ENCODE data around the gene KRTAP13-2. TPM values are rescaled to one million over a fixed set of nuclear protein-coding genes. Genes with fewer than 3 reads are reported as not detected.

The KRTAP13-2 gene
- total RNA-seq, 1 donor from 2014 or later, result not detected

- Mint-ChIP-seq H3K4me1 (peaks cover 11% of the 10 kb centered on the region), H3K27ac (no peak overlapping the region)
These were observed 17.6 kb downstream of the KRTAP13-2 start for GRCh38 chr21:30354308-30355005.

GRCh38 chr21:30351534-30351933 is 20.5 kb downstream of the KRTAP13-2 start:
- Histone ChIP-seq H3K27ac (no peak overlapping the region), H3K4me3 (no peak overlapping the region), H3K9me3 (ENCODE audit: low read depth) (no peaks in the 10 kb centered on the region), H3K79me2 (ENCODE audit: low read depth) (no peaks in the 10 kb centered on the region), H3F3A (ENCODE audit: low read depth) (no peaks in the 10 kb centered on the region), H3K9ac (no peak overlapping the region), H3K36me3 (no peaks in the 10 kb centered on the region), H3K27me3 (no peaks in the 10 kb centered on the region), H3K4me2 (no peak overlapping the region), H4K20me1 (ENCODE audit: low read depth) (no peaks in the 10 kb centered on the region), H2AFZ (replicated peaks) (no peak overlapping the region), H3K4me1 (peaks cover 3% of the 10 kb centered on the region)
- no peak for TF ChIP-seq EZH2 (IDR thresholded peaks at IDR 0.05)
- TF ChIP-seq CTCF (IDR thresholded peaks at IDR 0.05), result no peak
- no peak for TF ChIP-seq EZH2phosphoT487 (IDR thresholded peaks at IDR 0.05)
- no peak for DNase-seq (ENCODE audit: low spot score)
- Mint-ChIP-seq H3K27ac (no peak overlapping the region), H3K9me3 (no peaks in the 10 kb centered on the region), H3K27me3 (ENCODE audit: insufficient read depth, low read depth) (peaks cover 4% of the 10 kb centered on the region), H3K4me1 (peaks cover 16% of the 10 kb centered on the region), H3K36me3 (no peaks in the 10 kb centered on the region), H3K4me3 (no peak overlapping the region)

More at GRCh38 chr21:30354308-30355005, 17.6 kb downstream of the KRTAP13-2 start:
- no peaks in the 10 kb centered on the region for H3K36me3 ChIP-seq
- no peak overlapping the region for H3K4me2 ChIP-seq
- no peaks in the 10 kb centered on the region for H3K79me2 ChIP-seq (ENCODE audit: low read depth)
- H3F3A ChIP-seq (ENCODE audit: low read depth), result no peaks in the 10 kb centered on the region
- Mint-ChIP-seq H3K27me3 (ENCODE audit: insufficient read depth, low read depth) (no peaks in the 10 kb centered on the region), H3K36me3 (no peaks in the 10 kb centered on the region), H3K9me3 (no peaks in the 10 kb centered on the region), H3K4me3 (no peak overlapping the region)
- H3K4me3 ChIP-seq, result no peak overlapping the region
- no peaks in the 10 kb centered on the region for H4K20me1 ChIP-seq (ENCODE audit: low read depth)
- H3K9ac ChIP-seq, result no peak overlapping the region
- H2AFZ ChIP-seq (replicated peaks), result no peak overlapping the region
- no peak overlapping the region for H3K27ac ChIP-seq
- no peak for DNase-seq (ENCODE audit: low spot score)
- TF ChIP-seq EZH2phosphoT487 (IDR thresholded peaks at IDR 0.05), result no peak
- H3K9me3 ChIP-seq (ENCODE audit: low read depth), result no peaks in the 10 kb centered on the region
- H3K4me1 ChIP-seq, result peaks cover 3% of the 10 kb centered on the region
- H3K27me3 ChIP-seq, result no peaks in the 10 kb centered on the region

GRCh38 chr21:30349572-30349971 is 22.5 kb downstream of the KRTAP13-2 start:
- Mint-ChIP-seq H3K9me3 (peaks cover 6% of the 10 kb centered on the region), H3K36me3 (no peaks in the 10 kb centered on the region), H3K27me3 (ENCODE audit: insufficient read depth, low read depth) (peaks cover 4% of the 10 kb centered on the region), H3K27ac (no peak overlapping the region), H3K4me1 (peaks cover 16% of the 10 kb centered on the region), H3K4me3 (no peak overlapping the region)
- no peak for DNase-seq (ENCODE audit: low spot score)
- Histone ChIP-seq H3K27me3 (no peaks in the 10 kb centered on the region), H3K4me3 (no peak overlapping the region), H3K4me2 (no peak overlapping the region), H2AFZ (replicated peaks) (no peak overlapping the region), H3K9me3 (ENCODE audit: low read depth) (no peaks in the 10 kb centered on the region), H3K79me2 (ENCODE audit: low read depth) (no peaks in the 10 kb centered on the region), H3K9ac (no peak overlapping the region), H3K27ac (no peak overlapping the region), H3K36me3 (no peaks in the 10 kb centered on the region), H3K4me1 (peaks cover 3% of the 10 kb centered on the region), H4K20me1 (ENCODE audit: low read depth) (no peaks in the 10 kb centered on the region), H3F3A (ENCODE audit: low read depth) (no peaks in the 10 kb centered on the region)
- TF ChIP-seq EZH2 (IDR thresholded peaks at IDR 0.05) (no peak), CTCF (IDR thresholded peaks at IDR 0.05) (no peak), EZH2phosphoT487 (IDR thresholded peaks at IDR 0.05) (no peak)

- no peak within 1 kb of the TSS for H2AFZ ChIP-seq (replicated peaks)
- no peaks in the 10 kb centered on the region for H3K27me3 ChIP-seq
- no peaks in the 10 kb centered on the region for H3K36me3 ChIP-seq
- no peaks in the 10 kb centered on the region for H3F3A ChIP-seq (ENCODE audit: low read depth)
- H3K4me3 Mint-ChIP-seq, result no peak within 1 kb of the TSS
- no peaks in the 10 kb centered on the region for H3K36me3 Mint-ChIP-seq
- no peaks in the 10 kb centered on the region for H3K79me2 ChIP-seq (ENCODE audit: low read depth)
- H3K4me1 Mint-ChIP-seq, result peaks cover 16% of the 10 kb centered on the region
- peaks cover 4% of the 10 kb centered on the region for H3K27me3 Mint-ChIP-seq (ENCODE audit: insufficient read depth, low read depth)
- peaks cover 8% of the 10 kb centered on the region for H3K9me3 Mint-ChIP-seq
- no peak within 1 kb of the TSS for H3K27ac Mint-ChIP-seq
- H4K20me1 ChIP-seq (ENCODE audit: low read depth), result no peaks in the 10 kb centered on the region
- H3K4me3 ChIP-seq, result no peak within 1 kb of the TSS
- TF ChIP-seq EZH2phosphoT487 (IDR thresholded peaks at IDR 0.05) (no peak), CTCF (IDR thresholded peaks at IDR 0.05) (no peak), EZH2 (IDR thresholded peaks at IDR 0.05) (no peak)
- no peak within 1 kb of the TSS for H3K9ac ChIP-seq
- H3K4me1 ChIP-seq, result peaks cover 3% of the 10 kb centered on the region
- no peak for DNase-seq (ENCODE audit: low spot score)
- no peaks in the 10 kb centered on the region for H3K9me3 ChIP-seq (ENCODE audit: low read depth)
- no peak within 1 kb of the TSS for H3K27ac ChIP-seq
- no peak within 1 kb of the TSS for H3K4me2 ChIP-seq
These were observed 23.6 kb downstream of the KRTAP13-2 start, which contains the start of gene KRTAP23-1 for GRCh38 chr21:30348506-30348905. KRTAP23-1 (minus strand) TSS chr21:30348606; CDS start chr21:30348606, 0 bp downstream.
